HepG2 (cell line): ENCODE measurements around the gene TMPRSS7. TPM values are rescaled to one million over a fixed set of nuclear protein-coding genes. Genes with fewer than 3 reads are reported as not detected.

ENCODE experiments used
- ATAC-seq: fragments of 200-7000 bp; cut with Tn5 transposase; 3 replicates; pipeline ENCODE4 v1.9.1; 2020; ENCODE audit warnings: mild to moderate bottlenecking, moderate library complexity
- BruUV-seq: library from RNA; stranded (reverse); fragments of 400-500 nt; replicated peaks from 2 replicates; lab custom pipeline; 2021; lab: Mats Ljungman, UMichigan
- CTCF ChIA-PET: fragments of 300-600 bp; formaldehyde crosslinking; extraction: SDS; loops from one replicate; lab custom pipeline; 2021; ENCODE audit warnings: low total read pairs, inconsistent platforms, low intra/inter-chr PET ratio; lab: Yijun Ruan, JAX
- POLR2A ChIA-PET: fragments of 350-600 bp; sonication (Branson Sonifier 250); formaldehyde crosslinking; loops from one replicate; lab custom pipeline; 2020; ENCODE audit warnings: antibody characterized with exemption, inconsistent platforms; lab: Yijun Ruan, JAX
- DNase-seq: peaks from one replicate; pipeline ENCODE4 v3.0.0-alpha.2; 2015; ENCODE audit warnings: low spot score
- FAIRE-seq: peaks from 3 replicates; lab custom pipeline; 2011; peaks lifted over from hg19 to GRCh38; lab: Jason Lieb, UNC
- H2AFZ ChIP-seq: one replicate; pipeline ENCODE4 v1.6.1; 2011; ENCODE audit warnings: low read length, inconsistent platforms
- H3K27ac ChIP-seq: fragments of 300-600 bp; 3 replicates; pipeline ENCODE4 v1.8.0; 2011; ENCODE audit warnings: mixed run types, mild to moderate bottlenecking, mixed read lengths, low read length, inconsistent platforms; ENCODE audit not compliant: insufficient read depth; ENCODE audit errors: extremely low read length
- H3K27me3 ChIP-seq, 2 experiments: fragments of 200-600 bp in 1 of 2; 2 replicates in 1 of 2; 3 replicates in 1 of 2; pipeline versions ENCODE4 v1.6.0 to v1.8.0; 2011; ENCODE audit warnings: low read length in 2 of 2, mild to moderate bottlenecking in 2 of 2, moderate library complexity in 2 of 2, inconsistent platforms in 1 of 2; ENCODE audit not compliant: insufficient read depth in 2 of 2, control insufficient read depth in 1 of 2
- H3K36me3 ChIP-seq, 2 experiments: fragments of 200-600 bp in 1 of 2; replicated peaks in 1 of 2; 2 replicates in 1 of 2; 3 replicates in 1 of 2; pipeline versions ENCODE4 v1.5.1 to v1.8.0; 2011; ENCODE audit warnings: low read length in 2 of 2, inconsistent platforms in 1 of 2; ENCODE audit not compliant: insufficient read depth in 2 of 2, control insufficient read depth in 1 of 2
- H3K4me1 ChIP-seq: 2 replicates; pipeline ENCODE4 v1.5.1; 2012; ENCODE audit warnings: low read length, inconsistent platforms; ENCODE audit not compliant: insufficient read depth
- H3K4me2 ChIP-seq: 2 replicates; pipeline ENCODE4 v1.6.0; 2011; ENCODE audit warnings: low read depth, low read length, inconsistent platforms
- H3K4me3 ChIP-seq, 3 experiments: fragments of 200-600 bp in 1 of 3; sonication (generic), shearing (Covaris generic) in 1 of 3; replicated peaks in 1 of 3; 2 replicates each; pipeline ENCODE4 v1.5.1; 2011 to 2016; ENCODE audit warnings: low read length in 3 of 3, inconsistent platforms in 2 of 3, low read depth in 2 of 3, mild to moderate bottlenecking in 2 of 3, control low read depth in 1 of 3, mixed read lengths in 1 of 3; ENCODE audit not compliant: insufficient read depth in 1 of 3
- H3K79me2 ChIP-seq: one replicate; pipeline ENCODE4 v1.6.1; 2011; ENCODE audit warnings: low read length, inconsistent platforms; ENCODE audit not compliant: insufficient read depth
- H3K9ac ChIP-seq: 2 replicates; pipeline ENCODE4 v1.6.0; 2011; ENCODE audit warnings: mild to moderate bottlenecking, low read depth, low read length, inconsistent platforms; ENCODE audit not compliant: insufficient read depth
- H3K9me3 ChIP-seq: 2 replicates; pipeline ENCODE4 v1.5.1; 2012; ENCODE audit warnings: mild to moderate bottlenecking, low read length
- H4K20me1 ChIP-seq: 2 replicates; pipeline ENCODE4 v1.6.0; 2011; ENCODE audit warnings: inconsistent platforms, mild to moderate bottlenecking, low read length, moderate library complexity; ENCODE audit not compliant: insufficient read depth
- ATF3 ChIP-seq: sonication (generic); formaldehyde crosslinking; IDR thresholded peaks from 2 replicates; pipeline ENCODE4 v1.4.0; 2020; ENCODE audit warnings: missing genetic modification reagents
- CSRNP1 ChIP-seq: sonication (generic); formaldehyde crosslinking; IDR thresholded peaks from 2 replicates; pipeline ENCODE4 v1.8.1; 2023; ENCODE audit warnings: mild to moderate bottlenecking, missing genetic modification reagents
- CTCF ChIP-seq: sonication (generic); formaldehyde crosslinking; IDR thresholded peaks from 2 replicates; pipeline ENCODE4 v1.5.0; 2020; ENCODE audit warnings: mild to moderate bottlenecking, missing genetic modification reagents, moderate library complexity
- EEA1 ChIP-seq: sonication (generic); formaldehyde crosslinking; IDR thresholded peaks from 2 replicates; pipeline ENCODE4 v1.5.1; 2020; ENCODE audit warnings: mild to moderate bottlenecking, missing genetic modification reagents, borderline replicate concordance
- IKZF1 ChIP-seq: fragments of 450-650 bp; IDR thresholded peaks from 2 replicates; pipeline ENCODE4 v1.7.1; 2016
- KDM4B ChIP-seq: sonication (generic); formaldehyde crosslinking; IDR thresholded peaks from 2 replicates; pipeline ENCODE4 v1.4.0; 2020; ENCODE audit warnings: missing genetic modification reagents
- KLF12 ChIP-seq: sonication (generic); formaldehyde crosslinking; IDR thresholded peaks from 2 replicates; pipeline ENCODE4 v1.4.0; 2020; ENCODE audit warnings: missing genetic modification reagents, borderline replicate concordance
- MLX ChIP-seq: IDR thresholded peaks from 2 replicates; pipeline ENCODE4 v1.6.1; 2016
- NFRKB ChIP-seq: fragments of 450-650 bp; IDR thresholded peaks from 2 replicates; pipeline ENCODE4 v1.6.1; 2017
- SMYD3 ChIP-seq: sonication (generic); formaldehyde crosslinking; IDR thresholded peaks from 2 replicates; pipeline ENCODE4 v1.8.1; 2023; ENCODE audit warnings: mild to moderate bottlenecking, missing genetic modification reagents
- SRF ChIP-seq: IDR thresholded peaks from 2 replicates; pipeline ENCODE4 v1.6.1; 2011; ENCODE audit warnings: mild to moderate bottlenecking, low read depth, low read length, moderate library complexity
- SSRP1 ChIP-seq: IDR thresholded peaks from 2 replicates; pipeline ENCODE4 v1.6.1; 2016; ENCODE audit warnings: control low read depth
- ZNF510 ChIP-seq: sonication (generic); formaldehyde crosslinking; IDR thresholded peaks from 2 replicates; pipeline ENCODE4 v1.4.0; 2020; ENCODE audit warnings: low read depth, mild to moderate bottlenecking, missing genetic modification reagents
- ZNF563 ChIP-seq: sonication (generic); formaldehyde crosslinking; IDR thresholded peaks from 2 replicates; pipeline ENCODE4 v1.8.0; 2022; ENCODE audit warnings: mild to moderate bottlenecking, moderate library complexity, missing genetic modification reagents
- in situ Hi-C: cut with HindIII; loops from 2 replicates; pipeline ENCODE4 v1.10.0; 2017; ENCODE audit warnings: low pct_unique_long_range_greater_than_20kb; ENCODE audit not compliant: extremely low pct_ligation_motif_present
- intact Hi-C: fragments of 100-400 bp; cut with micrococcal nuclease; formaldehyde crosslinking; loops from one replicate; pipeline ENCODE4 v1.10.0; 2022; ENCODE audit not compliant: unreplicated experiment
- polyA plus RNA-seq, 8 experiments: library from polyadenylated mRNA; depleted of rRNA in 3 of 8; stranded (reverse) in 7 of 8; unstranded in 1 of 8; fragments of >200 nt; fragmentation: Illumina TruSeq in 4 of 8; extraction: Trizol in 4 of 8; gene quantifications; 2 replicates each; pipeline versions ENCODE4 v1.2.1 to v1.2.3, GENCODE V29; 2011 to 2016; ENCODE audit warnings: low read depth in 4 of 8, missing spikeins in 1 of 8, mixed read lengths in 1 of 8; ENCODE audit not compliant: insufficient read depth in 1 of 8
- total RNA-seq, 5 experiments: library from RNA; depleted of rRNA; stranded (reverse); fragments of >200 nt; fragmentation: Illumina TruSeq; extraction: Trizol; gene quantifications; 2 replicates each; pipeline ENCODE4 v1.2.3, GENCODE V29; 2016; ENCODE audit warnings: low read depth in 1 of 5

Gene TMPRSS7
- total and polyA plus RNA-seq, 2 of the 13 experiments (the other 11 are each of a cell fraction or from before 2014, with no cell fraction given) = not detected

GRCh38 chr3:112041321-112041720, 6.8 kb downstream of the TMPRSS7 start:
- peaks cover 16% of the 10 kb centered on the region for H3K4me1 ChIP-seq
- ChIA-PET CTCF (no interaction called here), POLR2A (no interaction called here)
- ATAC-seq (no peak), FAIRE-seq (no peak), DNase-seq (no peak)
- H3K4me2 ChIP-seq = no peak overlapping the region
- intact Hi-C loops (loop anchor here (5.0 kb wide), 1 partner anchor 324 kb away; no protein-coding TSS in a partner anchor), in situ Hi-C loops (no loop called here)
- no peak for TF ChIP-seq CSRNP1 (CRISPR knock-in tag)
- TF ChIP-seq SMYD3 = no peak
- no peak for TF ChIP-seq MLX (CRISPR knock-in tag)
- no peak for TF ChIP-seq SRF
- no peak for TF ChIP-seq KLF12
- TF ChIP-seq NFRKB = no peak
- no peak for TF ChIP-seq ATF3 (CRISPR knock-in tag)
- TF ChIP-seq IKZF1 = no peak
- no peak for TF ChIP-seq ZNF510 (CRISPR knock-in tag)
- no peak for TF ChIP-seq KDM4B (CRISPR knock-in tag)
- no peak for TF ChIP-seq EEA1 (CRISPR knock-in tag)
- TF ChIP-seq CTCF = no peak
- no peak for TF ChIP-seq SSRP1 (CRISPR knock-in tag)
- TF ChIP-seq ZNF563 (CRISPR knock-in tag) = no peak
- no peaks in the 10 kb centered on the region for H3K36me3 ChIP-seq
- H3K79me2 ChIP-seq = no peaks in the 10 kb centered on the region
- BruUV-seq = no TSS peak
- no peaks in the 10 kb centered on the region for H3K9me3 ChIP-seq
- peaks cover 0 to 17% of the 10 kb centered on the region in 2 experiments; a peak in 2 of 5 replicates for H3K27me3 ChIP-seq
- no peak overlapping the region for H3K4me3 ChIP-seq
- no peak overlapping the region for H2AFZ ChIP-seq
- no peak overlapping the region for H3K9ac ChIP-seq
- H3K27ac ChIP-seq = no peak overlapping the region
- H4K20me1 ChIP-seq = no peaks in the 10 kb centered on the region
